Right atrium auricular region (tissue), 2 donors: ENCODE results near the gene EFNA5. TPM values are rescaled to one million over a fixed set of nuclear protein-coding genes. Genes with fewer than 3 reads are reported as not detected.
A peak's percentile ranks its signal among the peaks of the same experiment; 100 is the strongest.

Experiments
- DNase-seq: peaks from one replicate; pipeline ENCODE4 v3.0.0-alpha.2; 2019; ENCODE audit warnings: low spot score
- H3K27ac ChIP-seq, 2 donors: fragments of 200-600 bp; sonication (generic); 1 replicate in 1 of 2; 2 replicates in 1 of 2; pipeline ENCODE4 v1.5.1; 2016 to 2019
- H3K27me3 ChIP-seq, 2 donors: fragments of 200-600 bp; sonication (generic); one replicate each; pipeline versions ENCODE4 v1.5.1 to v1.6.0; 2017 to 2019
- H3K36me3 ChIP-seq: fragments of 200-600 bp; sonication (generic); one replicate; pipeline ENCODE4 v1.5.1; 2016
- H3K4me1 ChIP-seq, 2 donors: fragments of 200-600 bp; sonication (generic); one replicate each; pipeline versions ENCODE4 v1.5.1 to v1.6.0; 2017 to 2019
- H3K4me3 ChIP-seq, 2 donors: fragments of 200-600 bp; sonication (generic); 1 replicate in 1 of 2; 2 replicates in 1 of 2; pipeline ENCODE4 v1.5.1; 2017 to 2019; ENCODE audit warnings: mild to moderate bottlenecking in 1 of 2, moderate library complexity in 1 of 2
- H3K9me3 ChIP-seq, 2 donors: fragments of 200-600 bp; sonication (generic); one replicate each; pipeline ENCODE4 v1.5.1; 2019
- CTCF ChIP-seq, 2 donors: fragments of 200-600 bp; sonication (generic); IDR thresholded peaks; one replicate each; pipeline ENCODE4 v1.5.1; 2019; ENCODE audit warnings: antibody characterized with exemption in 2 of 2
- total RNA-seq, 2 donors: library from RNA; depleted of rRNA; stranded (reverse); fragments of >200 nt; gene quantifications; one replicate each; pipeline ENCODE4 v1.1.0, GENCODE V29; 2016

The EFNA5 gene
- total RNA-seq, 2 donors from 2014 or later, result 17.0 to 19.2 TPM

- H3K4me1 ChIP-seq, result peaks cover 0 to 7% of the 10 kb centered on the region in 2 donors
Measured at GRCh38 chr5:107555425-107556090, 115.2 kb downstream of the EFNA5 start.

DNA sequence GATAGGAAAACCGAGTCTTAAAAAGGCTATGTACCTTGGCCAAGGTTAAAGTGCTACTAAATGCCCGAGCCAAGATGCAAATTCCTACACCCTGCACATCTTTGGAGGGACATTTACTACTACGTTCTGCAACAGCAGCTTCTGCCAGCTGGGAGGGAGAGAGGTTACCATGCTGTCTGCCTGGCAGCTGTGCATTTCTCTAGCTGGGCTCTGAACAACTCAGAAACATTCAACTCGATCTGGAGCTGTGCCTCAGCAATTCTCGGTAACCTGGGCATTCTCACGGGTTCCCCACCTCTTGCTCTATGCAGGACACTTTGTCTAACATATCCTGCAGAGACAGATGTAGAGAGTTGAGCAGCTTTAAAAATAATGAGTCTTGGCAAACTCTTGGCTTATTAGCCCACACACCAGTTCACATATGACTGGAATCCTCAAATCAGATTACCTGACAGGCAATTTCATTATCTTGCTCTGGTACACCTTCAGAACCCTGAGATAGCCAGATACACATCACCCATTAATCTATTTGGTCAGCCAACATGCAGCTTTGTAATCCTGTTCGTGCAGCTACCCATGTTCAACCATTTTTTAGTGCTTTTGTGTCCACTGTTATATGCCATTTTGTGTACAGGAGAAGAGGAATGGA lies 115.8 kb downstream of the EFNA5 start:
- H3K27ac ChIP-seq, result peak overlapping the region in 1 of 2 donors; percentile 20
- H3K36me3 ChIP-seq, result no peaks in the 10 kb centered on the region
- H3K9me3 ChIP-seq, result no peaks in the 10 kb centered on the region
- DNase-seq, result no peak
- no peaks in the 10 kb centered on the region for H3K27me3 ChIP-seq
- H3K4me1 ChIP-seq, result peaks cover 0 to under 1% of the 10 kb centered on the region in 2 donors
- H3K4me3 ChIP-seq, result no peak overlapping the region
- no peak for TF ChIP-seq CTCF (IDR thresholded peaks at IDR 0.05)

More at GRCh38 chr5:107555425-107556090, 115.2 kb downstream of the EFNA5 start:
- Histone ChIP-seq H3K27me3 (no peaks in the 10 kb centered on the region), H3K36me3 (no peaks in the 10 kb centered on the region), H3K4me3 (no peak overlapping the region), H3K27ac (peak overlapping the region in 1 of 2 donors; percentile 20), H3K9me3 (no peaks in the 10 kb centered on the region)
- no peak for TF ChIP-seq CTCF (IDR thresholded peaks at IDR 0.05)
- no peak for DNase-seq

DNA sequence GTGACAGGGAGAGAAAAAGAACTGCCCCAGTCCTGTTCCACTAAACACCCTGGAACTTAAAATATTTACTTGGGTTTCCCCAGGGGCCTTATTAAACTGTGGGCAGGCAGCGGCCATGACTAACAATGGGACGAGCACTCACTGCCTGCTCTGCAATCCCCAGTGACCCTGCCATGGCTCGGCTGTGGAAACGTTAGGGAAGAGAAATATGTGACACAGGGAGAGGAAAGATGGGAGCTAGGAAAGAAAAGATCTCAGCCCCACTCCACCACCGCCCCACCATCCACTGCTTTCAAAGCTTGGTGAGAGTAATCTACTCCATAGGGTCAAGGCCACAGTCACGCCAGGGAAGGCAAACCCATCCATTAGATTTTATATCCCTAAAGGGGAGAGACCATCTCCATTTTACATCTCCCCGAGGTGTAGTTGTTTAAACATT lies 117.6 kb downstream of the EFNA5 start:
- Histone ChIP-seq H3K4me1 (no peaks in the 10 kb centered on the region), H3K27ac (peak overlapping the region in 1 of 2 donors; percentile 14), H3K4me3 (no peak overlapping the region), H3K9me3 (no peaks in the 10 kb centered on the region), H3K27me3 (no peaks in the 10 kb centered on the region), H3K36me3 (no peaks in the 10 kb centered on the region)
- DNase-seq, result no peak
- TF ChIP-seq CTCF (IDR thresholded peaks at IDR 0.05), result no peak

DNA sequence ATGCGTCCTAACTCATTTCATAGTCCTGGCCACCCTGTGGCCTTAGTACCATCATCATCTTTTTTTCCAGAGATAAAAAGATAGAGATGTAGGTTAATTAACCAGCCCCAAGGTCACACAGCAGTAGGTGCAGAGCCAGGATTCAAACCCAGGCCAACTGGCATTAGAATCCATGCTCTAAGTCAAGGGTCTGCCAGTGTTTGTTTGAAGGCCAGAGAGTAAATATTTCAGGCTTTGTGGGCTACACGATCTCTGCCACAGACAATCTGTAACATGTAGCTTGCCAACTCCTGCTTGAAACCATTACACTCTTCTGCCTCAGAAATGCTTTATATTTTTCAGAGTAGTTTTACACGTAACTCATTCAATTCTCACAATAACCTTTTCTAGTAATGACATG lies 119.6 kb downstream of the EFNA5 start:
- peaks cover 0 to 3% of the 10 kb centered on the region in 2 donors for H3K4me1 ChIP-seq

DNA sequence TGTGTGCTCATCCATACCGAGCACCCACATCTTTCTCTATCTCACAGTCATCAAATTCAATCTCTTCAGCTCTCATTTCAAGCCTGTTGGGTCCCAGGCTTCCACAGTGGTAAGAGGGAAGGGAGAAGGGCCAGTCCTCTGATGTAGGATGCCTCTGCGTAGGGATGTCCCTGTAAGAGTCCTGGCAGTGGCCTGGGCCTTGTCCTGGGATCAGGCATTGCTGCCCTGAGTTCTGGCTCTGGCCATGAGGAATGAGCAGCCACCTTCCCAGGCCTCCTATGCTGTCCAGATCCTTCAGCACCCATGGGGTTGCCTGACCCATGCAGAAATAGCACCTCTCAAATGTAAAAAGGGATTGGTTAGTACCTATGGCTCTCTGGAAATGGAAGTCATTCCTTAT lies 121.2 kb downstream of the EFNA5 start:
- Histone ChIP-seq H3K4me1 (peaks cover 0 to 17% of the 10 kb centered on the region in 2 donors), H3K27me3 (no peaks in the 10 kb centered on the region), H3K36me3 (no peaks in the 10 kb centered on the region), H3K4me3 (no peak overlapping the region), H3K27ac (no peak overlapping the region), H3K9me3 (no peaks in the 10 kb centered on the region)
- DNase-seq, result no peak
- TF ChIP-seq CTCF (IDR thresholded peaks at IDR 0.05), result no peak

More for the DNA sequence above, 119.6 kb downstream of the EFNA5 start:
- DNase-seq, result no peak
- Histone ChIP-seq H3K9me3 (no peaks in the 10 kb centered on the region), H3K27me3 (no peaks in the 10 kb centered on the region), H3K36me3 (no peaks in the 10 kb centered on the region), H3K4me3 (no peak overlapping the region), H3K27ac (peak overlapping the region in 1 of 2 donors; percentile 59)
- TF ChIP-seq CTCF (IDR thresholded peaks at IDR 0.05), result no peak
